HEK293 (cell line): Measurements from ENCODE around the gene DNMT3B.

Source experiments
- CTCF ChIA-PET: fragments of 350-600 bp; formaldehyde crosslinking; extraction: SDS; loops from one replicate; lab custom pipeline; 2021; ENCODE audit warnings: antibody characterized with exemption; lab: Yijun Ruan, JAX
- POLR2A ChIA-PET: fragments of 300-600 bp; formaldehyde crosslinking; extraction: SDS; loops from one replicate; lab custom pipeline; 2020; ENCODE audit warnings: antibody characterized with exemption, inconsistent platforms; lab: Yijun Ruan, JAX
- H3K27ac ChIP-seq: fragments of 200-500 bp; sonication (Bioruptor generic); 2 replicates; pipeline ENCODE4 v1.5.1; 2014; ENCODE audit warnings: low read depth, low read length, control low read depth, inconsistent platforms; ENCODE audit errors: extremely low read depth
- H3K36me3 ChIP-seq, 2 experiments: fragments of 200-500 bp in 1 of 2; sonication (Bioruptor generic) in 1 of 2; 1 replicate in 1 of 2; 2 replicates in 1 of 2; pipeline ENCODE4 v1.5.1; 2014 to 2017; ENCODE audit warnings: inconsistent platforms in 2 of 2, low read length in 2 of 2; ENCODE audit not compliant: control insufficient read depth in 2 of 2, insufficient read depth in 1 of 2
- H3K4me1 ChIP-seq: fragments of 200-500 bp; sonication (Bioruptor generic); 2 replicates; pipeline ENCODE4 v1.5.1; 2014; ENCODE audit warnings: mild to moderate bottlenecking, low read length, inconsistent platforms; ENCODE audit not compliant: control insufficient read depth, insufficient read depth
- H3K4me3 ChIP-seq: 2 replicates; pipeline ENCODE4 v1.5.1; 2011; ENCODE audit warnings: low read depth, mild to moderate bottlenecking, control low read depth, low read length, moderate library complexity
- H3K9me3 ChIP-seq: fragments of 200-500 bp; sonication (Bioruptor generic); 2 replicates; pipeline ENCODE4 v1.5.1; 2014; ENCODE audit warnings: low read depth, low read length, inconsistent platforms; ENCODE audit not compliant: control insufficient read depth, insufficient read depth
- ATF2 ChIP-seq: fragments of 450-650 bp; formaldehyde crosslinking; IDR thresholded peaks from 2 replicates; pipeline ENCODE4 v1.5.1; 2016; ENCODE audit warnings: missing biosample characterization, missing genetic modification characterization, low read depth
- MYNN ChIP-seq: fragments of 450-650 bp; formaldehyde crosslinking; IDR thresholded peaks from 2 replicates; pipeline ENCODE4 v1.5.1; 2016; ENCODE audit warnings: missing biosample characterization, missing genetic modification characterization, borderline replicate concordance
- SALL2 ChIP-seq: fragments of 450-650 bp; formaldehyde crosslinking; IDR thresholded peaks from 2 replicates; pipeline ENCODE4 v1.5.0; 2017; ENCODE audit warnings: missing biosample characterization, mild to moderate bottlenecking, missing genetic modification characterization, borderline replicate concordance
- SCRT2 ChIP-seq: fragments of 450-650 bp; formaldehyde crosslinking; IDR thresholded peaks from 2 replicates; pipeline ENCODE4 v1.5.1; 2016; ENCODE audit warnings: missing biosample characterization, missing genetic modification characterization
- ZBTB26 ChIP-seq: fragments of 450-650 bp; formaldehyde crosslinking; optimal IDR thresholded peaks from 2 replicates; pipeline ENCODE3; 2016; ENCODE audit warnings: missing biosample characterization, mild to moderate bottlenecking, missing genetic modification characterization
- ZNF10 ChIP-seq: fragments of 450-650 bp; formaldehyde crosslinking; IDR thresholded peaks from 2 replicates; pipeline ENCODE4 v1.5.1; 2017; ENCODE audit warnings: missing biosample characterization, missing genetic modification characterization
- ZNF112 ChIP-seq: fragments of 450-650 bp; formaldehyde crosslinking; IDR thresholded peaks from 2 replicates; pipeline ENCODE4 v1.5.0; 2017; ENCODE audit warnings: missing biosample characterization, missing genetic modification characterization
- ZNF138 ChIP-seq: fragments of 450-650 bp; formaldehyde crosslinking; IDR thresholded peaks from 2 replicates; pipeline ENCODE4 v1.5.1; 2016; ENCODE audit warnings: missing biosample characterization, missing genetic modification characterization, borderline replicate concordance
- ZNF26 ChIP-seq: fragments of 450-650 bp; formaldehyde crosslinking; IDR thresholded peaks from 2 replicates; pipeline ENCODE4 v1.5.1; 2016; ENCODE audit warnings: missing biosample characterization, missing genetic modification characterization
- ZNF292 ChIP-seq: fragments of 450-650 bp; formaldehyde crosslinking; IDR thresholded peaks from 2 replicates; pipeline ENCODE4 v1.5.1; 2016; ENCODE audit warnings: low read depth, missing biosample characterization, missing genetic modification characterization, borderline replicate concordance
- ZNF555 ChIP-seq: fragments of 450-650 bp; formaldehyde crosslinking; conservative IDR thresholded peaks from 2 replicates; pipeline ENCODE4 v1.5.1; 2017; ENCODE audit warnings: missing biosample characterization, mild to moderate bottlenecking, missing genetic modification characterization, inconsistent platforms
- ZNF621 ChIP-seq: fragments of 450-650 bp; formaldehyde crosslinking; IDR thresholded peaks from 2 replicates; pipeline ENCODE4 v1.5.1; 2017; ENCODE audit warnings: missing biosample characterization, missing genetic modification characterization
- ZNF654 ChIP-seq: fragments of 450-650 bp; formaldehyde crosslinking; IDR thresholded peaks from 2 replicates; pipeline ENCODE4 v1.5.1; 2016; ENCODE audit warnings: low read depth, missing biosample characterization, missing genetic modification characterization
- ZNF677 ChIP-seq: fragments of 450-650 bp; IDR thresholded peaks from 2 replicates; pipeline ENCODE4 v1.5.0; 2018; ENCODE audit warnings: missing biosample characterization, mild to moderate bottlenecking, missing genetic modification characterization, moderate library complexity
- ZNF768 ChIP-seq: fragments of 450-650 bp; formaldehyde crosslinking; IDR thresholded peaks from 2 replicates; pipeline ENCODE4 v1.5.1; 2018; ENCODE audit warnings: missing biosample characterization, mild to moderate bottlenecking, missing genetic modification characterization
- ZNF777 ChIP-seq: fragments of 450-650 bp; formaldehyde crosslinking; IDR thresholded peaks from 2 replicates; pipeline ENCODE4 v1.5.1; 2017; ENCODE audit warnings: missing biosample characterization, missing genetic modification characterization, borderline replicate concordance
- ZNF791 ChIP-seq: fragments of 450-650 bp; formaldehyde crosslinking; IDR thresholded peaks from 2 replicates; pipeline ENCODE4 v1.5.1; 2016; ENCODE audit warnings: missing biosample characterization, missing genetic modification characterization
- ZSCAN18 ChIP-seq: fragments of 450-650 bp; formaldehyde crosslinking; IDR thresholded peaks from 2 replicates; pipeline ENCODE4 v1.5.1; 2016; ENCODE audit warnings: missing biosample characterization, missing genetic modification characterization

The DNMT3B gene

GRCh38 chr20:32828029-32828680 lies 66.0 kb downstream of the DNMT3B start (continued):
- TF ChIP-seq SCRT2 = peak; percentile 90
- 0 out of 2 replicates have a peak, but pooled peaks have one; percentile 14 for TF ChIP-seq MYNN (tag by site-specific recombination)
- no peak for TF ChIP-seq ZNF677 (tag by site-specific recombination)
- TF ChIP-seq ZNF777 = no peak
- no peak for TF ChIP-seq ZNF768
- TF ChIP-seq ZNF112 (tag by site-specific recombination) = no peak

- ChIA-PET POLR2A (interaction anchor here (1.0 kb wide), 1 partner anchor 10 kb away, joined by 10 read pairs; the partner anchor contains the start of gene MAPRE1), CTCF (interaction anchor here (0.6 to 0.8 kb wide), 4 partner anchors 10 to 996 kb away, joined by 3 to 7 read pairs (median 3); no protein-coding TSS in a partner anchor)
- H3K9me3 ChIP-seq = no peaks in the 10 kb centered on the region
- peak overlapping the region; percentile 14; the same call in 1 of the 2 replicates for H3K27ac ChIP-seq
- H3K4me3 ChIP-seq = no peak overlapping the region
- H3K36me3 ChIP-seq = peaks cover 28 to 69% of the 10 kb centered on the region in 2 experiments; a peak in 2 of 3 replicates
- peaks cover 2% of the 10 kb centered on the region for H3K4me1 ChIP-seq
- TF ChIP-seq ZBTB26 (tag by site-specific recombination) = no peak
- no peak for TF ChIP-seq ZNF10 (tag by site-specific recombination)
- no peak for TF ChIP-seq MYNN (tag by site-specific recombination)
- TF ChIP-seq ZNF791 (tag by site-specific recombination) = no peak
- no peak for TF ChIP-seq SALL2 (tag by site-specific recombination)
- no peak for TF ChIP-seq ZNF138
- no peak for TF ChIP-seq ZSCAN18 (tag by site-specific recombination)
- no peak for TF ChIP-seq ATF2 (tag by site-specific recombination)
- TF ChIP-seq ZNF26 (tag by site-specific recombination) = no peak
- no peak for TF ChIP-seq ZNF654 (tag by site-specific recombination)
Measured at GRCh38 chr20:32829311-32830005, 67.3 kb downstream of the DNMT3B start.

GRCh38 chr20:32830437-32830836 lies 68.3 kb downstream of the DNMT3B start:
- H3K9me3 ChIP-seq = no peaks in the 10 kb centered on the region
- CTCF ChIA-PET = interaction anchor here (0.5 to 0.7 kb wide), 3 partner anchors 158 to 600 kb away, joined by 3 read pairs; no protein-coding TSS in a partner anchor
- TF ChIP-seq ZNF292 (tag by site-specific recombination) (no peak), ZNF26 (tag by site-specific recombination) (no peak), ZNF621 (tag by site-specific recombination) (no peak), ZNF555 (tag by site-specific recombination) (no peak), ZNF677 (tag by site-specific recombination) (no peak)
- H3K4me3 ChIP-seq = no peak overlapping the region
- peaks cover 2% of the 10 kb centered on the region for H3K4me1 ChIP-seq
- POLR2A ChIA-PET = interaction anchor here (1.0 kb wide), 1 partner anchor 11 kb away, joined by 6 read pairs; the partner anchor contains the start of gene MAPRE1
- H3K36me3 ChIP-seq = peaks cover 34 to 72% of the 10 kb centered on the region in 2 experiments; a peak in 2 of 3 replicates
- no peak overlapping the region for H3K27ac ChIP-seq
